ENCODE measurements around the gene LRRC66. TPM values are rescaled to one million over a fixed set of nuclear protein-coding genes. Genes with fewer than 3 reads are reported as not detected.

The LRRC66 gene
- total and polyA plus RNA-seq, 2 of the 13 experiments (the other 11 are each of a cell fraction or from before 2014, with no cell fraction given), result not detected

DNA sequence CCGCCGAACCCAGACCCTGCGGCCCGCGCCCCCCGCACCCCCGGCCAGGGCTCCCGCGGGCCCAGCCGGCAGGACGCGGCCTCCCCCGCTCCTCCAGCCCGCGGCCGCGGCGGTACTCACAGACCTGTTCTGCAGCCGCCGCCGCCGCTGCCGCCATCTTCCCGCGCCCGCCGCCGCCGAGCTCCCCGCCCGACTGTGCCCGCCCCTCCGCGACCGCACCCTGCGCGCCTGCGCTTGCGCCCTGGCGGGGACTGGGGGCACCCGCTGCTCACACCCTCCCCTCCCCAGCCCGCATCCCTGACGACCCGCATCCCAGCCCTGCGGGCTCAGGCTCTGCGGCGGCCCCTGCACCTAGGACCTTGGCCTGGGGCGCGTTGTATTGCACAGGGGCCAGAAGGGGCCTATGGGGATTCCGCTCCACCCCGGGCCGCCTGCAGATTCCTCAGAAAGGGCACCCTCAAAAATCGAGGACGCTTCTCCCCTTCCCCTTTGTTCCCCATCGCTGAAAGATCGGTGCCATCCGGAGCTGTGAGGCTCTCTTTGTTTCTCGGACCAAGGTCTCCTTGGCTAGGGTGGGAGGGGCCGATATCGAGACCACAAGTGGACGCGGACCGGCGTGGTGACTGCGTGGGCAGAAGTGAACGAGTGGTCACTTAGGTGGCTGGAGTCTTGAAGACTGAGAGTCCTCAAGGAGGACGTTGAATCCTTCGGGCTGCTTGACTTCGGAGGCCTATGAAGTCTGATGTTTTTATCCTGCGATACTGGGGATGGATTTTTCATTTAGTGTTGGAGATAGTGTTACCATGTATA, 18.1 kb upstream of the LRRC66 start, which contains the start of gene SGCB (continued):
- 0 out of 2 replicates have a peak, but pooled peaks have one; percentile 34 for TF ChIP-seq ZNF709 (CRISPR knock-in tag; IDR thresholded peaks at IDR 0.05)
- no peak for TF ChIP-seq ZNF552 (CRISPR knock-in tag; IDR thresholded peaks at IDR 0.05; ENCODE audit: borderline replicate concordance)
- TF ChIP-seq STAT5B (CRISPR knock-in tag; IDR thresholded peaks at IDR 0.05), result no peak
- peak; percentile 59; the same call in 1 of the 2 replicates for TF ChIP-seq PHF8 (CRISPR knock-in tag; IDR thresholded peaks at IDR 0.05)
- TF ChIP-seq, protein P1, sequence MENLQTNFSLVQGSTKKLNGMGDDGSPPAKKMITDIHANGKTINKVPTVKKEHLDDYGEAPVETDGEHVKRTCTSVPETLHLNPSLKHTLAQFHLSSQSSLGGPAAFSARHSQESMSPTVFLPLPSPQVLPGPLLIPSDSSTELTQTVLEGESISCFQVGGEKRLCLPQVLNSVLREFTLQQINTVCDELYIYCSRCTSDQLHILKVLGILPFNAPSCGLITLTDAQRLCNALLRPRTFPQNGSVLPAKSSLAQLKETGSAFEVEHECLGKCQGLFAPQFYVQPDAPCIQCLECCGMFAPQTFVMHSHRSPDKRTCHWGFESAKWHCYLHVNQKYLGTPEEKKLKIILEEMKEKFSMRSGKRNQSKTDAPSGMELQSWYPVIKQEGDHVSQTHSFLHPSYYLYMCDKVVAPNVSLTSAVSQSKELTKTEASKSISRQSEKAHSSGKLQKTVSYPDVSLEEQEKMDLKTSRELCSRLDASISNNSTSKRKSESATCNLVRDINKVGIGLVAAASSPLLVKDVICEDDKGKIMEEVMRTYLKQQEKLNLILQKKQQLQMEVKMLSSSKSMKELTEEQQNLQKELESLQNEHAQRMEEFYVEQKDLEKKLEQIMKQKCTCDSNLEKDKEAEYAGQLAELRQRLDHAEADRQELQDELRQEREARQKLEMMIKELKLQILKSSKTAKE (CRISPR knock-in tag; IDR thresholded peaks at IDR 0.05; ENCODE audit: borderline replicate concordance), result no peak
- TF ChIP-seq, protein P2, sequence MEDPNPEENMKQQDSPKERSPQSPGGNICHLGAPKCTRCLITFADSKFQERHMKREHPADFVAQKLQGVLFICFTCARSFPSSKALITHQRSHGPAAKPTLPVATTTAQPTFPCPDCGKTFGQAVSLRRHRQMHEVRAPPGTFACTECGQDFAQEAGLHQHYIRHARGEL (CRISPR knock-in tag; IDR thresholded peaks at IDR 0.05), result 0 out of 2 replicates have a peak, but pooled peaks have one; percentile 29
- TF ChIP-seq, protein P3, sequence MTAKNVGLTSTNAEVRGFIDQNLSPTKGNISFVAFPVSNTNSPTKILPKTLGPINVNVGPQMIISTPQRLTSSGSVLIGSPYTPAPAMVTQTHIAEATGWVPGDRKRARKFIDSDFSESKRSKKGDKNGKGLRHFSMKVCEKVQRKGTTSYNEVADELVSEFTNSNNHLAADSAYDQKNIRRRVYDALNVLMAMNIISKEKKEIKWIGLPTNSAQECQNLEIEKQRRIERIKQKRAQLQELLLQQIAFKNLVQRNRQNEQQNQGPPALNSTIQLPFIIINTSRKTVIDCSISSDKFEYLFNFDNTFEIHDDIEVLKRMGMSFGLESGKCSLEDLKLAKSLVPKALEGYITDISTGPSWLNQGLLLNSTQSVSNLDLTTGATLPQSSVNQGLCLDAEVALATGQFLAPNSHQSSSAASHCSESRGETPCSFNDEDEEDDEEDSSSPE (CRISPR knock-in tag; IDR thresholded peaks at IDR 0.05), result no peak
- TF ChIP-seq ZNF777 (CRISPR knock-in tag; IDR thresholded peaks at IDR 0.05), result no peak
- no peak; the same call in 1 of the 2 replicates for TF ChIP-seq KDM5B (CRISPR knock-in tag; IDR thresholded peaks at IDR 0.05; ENCODE audit: borderline replicate concordance)
- 0 out of 2 replicates have a peak, but pooled peaks have one; percentile 18 for TF ChIP-seq MEF2D (CRISPR knock-in tag; IDR thresholded peaks at IDR 0.05)
- TF ChIP-seq, protein P4, sequence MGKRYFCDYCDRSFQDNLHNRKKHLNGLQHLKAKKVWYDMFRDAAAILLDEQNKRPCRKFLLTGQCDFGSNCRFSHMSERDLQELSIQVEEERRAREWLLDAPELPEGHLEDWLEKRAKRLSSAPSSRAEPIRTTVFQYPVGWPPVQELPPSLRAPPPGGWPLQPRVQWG (CRISPR knock-in tag; IDR thresholded peaks at IDR 0.05; ENCODE audit: borderline replicate concordance, low read depth), result no peak
- TF ChIP-seq, protein P5, sequence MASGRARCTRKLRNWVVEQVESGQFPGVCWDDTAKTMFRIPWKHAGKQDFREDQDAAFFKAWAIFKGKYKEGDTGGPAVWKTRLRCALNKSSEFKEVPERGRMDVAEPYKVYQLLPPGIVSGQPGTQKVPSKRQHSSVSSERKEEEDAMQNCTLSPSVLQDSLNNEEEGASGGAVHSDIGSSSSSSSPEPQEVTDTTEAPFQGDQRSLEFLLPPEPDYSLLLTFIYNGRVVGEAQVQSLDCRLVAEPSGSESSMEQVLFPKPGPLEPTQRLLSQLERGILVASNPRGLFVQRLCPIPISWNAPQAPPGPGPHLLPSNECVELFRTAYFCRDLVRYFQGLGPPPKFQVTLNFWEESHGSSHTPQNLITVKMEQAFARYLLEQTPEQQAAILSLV (CRISPR knock-in tag; IDR thresholded peaks at IDR 0.05; ENCODE audit: borderline replicate concordance), result 0 out of 2 replicates have a peak, but pooled peaks have one; percentile 55
- peak; percentile 24 for TF ChIP-seq SRSF1 (optimal IDR thresholded peaks at IDR 0.05; ENCODE audit: low read depth, low read length)
- TF ChIP-seq, protein P6, sequence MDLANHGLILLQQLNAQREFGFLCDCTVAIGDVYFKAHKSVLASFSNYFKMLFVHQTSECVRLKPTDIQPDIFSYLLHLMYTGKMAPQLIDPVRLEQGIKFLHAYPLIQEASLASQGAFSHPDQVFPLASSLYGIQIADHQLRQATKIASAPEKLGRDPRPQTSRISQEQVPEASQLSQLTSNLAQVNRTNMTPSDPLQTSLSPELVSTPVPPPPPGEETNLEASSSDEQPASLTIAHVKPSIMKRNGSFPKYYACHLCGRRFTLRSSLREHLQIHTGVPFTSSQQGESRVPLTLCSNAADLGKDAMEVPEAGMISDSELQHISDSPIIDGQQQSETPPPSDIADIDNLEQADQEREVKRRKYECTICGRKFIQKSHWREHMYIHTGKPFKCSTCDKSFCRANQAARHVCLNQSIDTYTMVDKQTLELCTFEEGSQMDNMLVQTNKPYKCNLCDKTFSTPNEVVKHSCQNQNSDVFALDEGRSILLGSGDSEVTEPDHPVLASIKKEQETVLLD (CRISPR knock-in tag; IDR thresholded peaks at IDR 0.05; ENCODE audit: low read depth), result no peak
- TF ChIP-seq POLR2A (IDR thresholded peaks at IDR 0.05; ENCODE audit: insufficient read depth in 1 of 2, low read depth in 2 of 2, low read length in 2 of 2), result peak in 1 of 2 experiments; percentile 54; a peak in 1 of 4 replicates

All from HepG2 (cell line).